NCI-H82 (cell line): Measurements from ENCODE around the gene RGS9BP.
"Not testable (repeated sequence)": the region's sequence is repeated elsewhere in the genome, so short reads cannot be mapped to it uniquely, and the experiment has no call there.

Source experiments
- DNase-seq: peaks from one replicate; lab custom pipeline; 2025; lab: John Stamatoyannopoulos, UW

RGS9BP gene

GRCh38 chr19:32695506-32695905, 19.9 kb downstream of the RGS9BP start:
- not testable (repeated sequence) for DNase-seq

GRCh38 chr19:32696771-32697170, 21.1 kb downstream of the RGS9BP start:
- not testable (repeated sequence) for DNase-seq

DNA sequence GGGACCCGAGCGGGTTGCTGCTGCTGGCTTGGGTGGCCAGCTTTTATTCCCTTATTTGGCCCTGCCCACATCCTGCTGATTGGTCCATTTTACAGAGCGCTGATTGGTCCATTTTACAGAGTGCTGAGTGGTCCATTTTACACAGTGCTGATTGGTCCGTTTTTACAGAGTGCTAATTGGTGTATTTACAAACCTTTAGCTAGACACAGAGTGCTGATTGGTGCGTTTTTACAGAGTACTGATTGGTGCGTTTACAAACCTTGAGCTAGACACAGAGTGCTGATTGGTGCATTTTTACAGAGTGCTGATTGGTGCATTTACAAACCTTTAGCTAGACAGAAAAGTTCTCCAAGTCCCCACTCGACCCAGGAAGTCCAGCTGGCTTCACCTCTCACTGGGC, 24.5 kb downstream of the RGS9BP start:
- not testable (repeated sequence) for DNase-seq

DNA sequence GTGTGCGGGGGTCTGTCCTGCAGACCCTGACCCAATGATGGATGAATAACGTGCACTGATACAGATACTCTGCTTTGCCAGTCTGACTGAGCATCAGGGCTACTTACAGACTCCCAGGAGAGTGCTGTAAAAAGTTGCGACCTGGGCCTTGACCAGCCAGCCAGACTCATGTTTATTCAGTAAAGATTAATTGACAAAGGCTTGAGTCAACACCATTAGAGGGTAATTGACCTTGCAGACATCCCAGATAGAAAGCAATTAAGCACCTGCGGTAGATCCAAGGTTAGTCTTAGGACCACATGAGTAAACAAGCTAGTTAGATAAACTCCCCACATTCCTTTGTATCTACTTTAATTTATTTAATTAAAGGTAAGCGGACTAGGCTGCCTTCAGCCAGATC, 26.4 kb downstream of the RGS9BP start:
- DNase-seq, result no peak

DNA sequence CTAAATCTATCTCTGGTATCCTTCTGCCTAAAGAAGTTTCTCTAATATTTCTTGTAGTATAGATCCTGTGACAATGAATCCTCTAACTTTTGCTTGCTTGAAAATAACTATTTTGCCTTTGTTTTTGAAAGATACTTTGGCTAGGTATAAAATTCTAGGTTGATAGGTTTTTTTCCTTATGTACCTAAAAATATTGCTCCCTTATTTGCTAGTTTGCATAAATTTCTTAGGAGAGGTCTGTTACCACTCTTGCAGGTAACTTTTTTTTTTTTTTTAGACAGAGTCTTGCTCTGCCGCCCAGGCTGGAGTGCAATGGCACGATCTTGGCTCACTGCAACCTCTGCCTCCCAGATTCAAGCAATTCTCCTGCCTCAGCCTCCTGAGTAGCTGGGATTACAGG, 28.4 kb downstream of the RGS9BP start:
- not testable (repeated sequence) for DNase-seq

GRCh38 chr19:32708457-32708856, 32.8 kb downstream of the RGS9BP start:
- DNase-seq, result no peak

- DNase-seq, result no peak
Observed at GRCh38 chr19:32709032-32709431, 33.4 kb downstream of the RGS9BP start.

DNA sequence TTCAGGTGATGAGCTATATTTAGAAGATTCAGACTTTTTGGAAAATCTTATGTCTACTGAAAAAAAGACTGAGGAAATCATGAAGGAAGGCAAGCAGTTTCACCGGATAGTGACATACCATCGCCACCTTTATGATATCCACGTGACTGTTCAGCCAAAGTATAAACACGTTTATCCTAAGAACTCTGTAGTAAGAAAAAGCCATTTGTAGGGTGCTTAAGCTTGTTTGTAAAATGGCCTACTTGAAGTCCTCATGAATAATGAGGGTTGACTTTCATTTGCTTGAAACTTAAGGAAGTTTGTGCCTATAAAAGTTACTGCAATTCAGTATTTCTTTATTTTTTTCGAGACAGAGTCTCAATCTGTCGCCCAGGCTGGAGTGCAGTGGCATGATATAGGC, 36.1 kb downstream of the RGS9BP start:
- DNase-seq, result no peak

- DNase-seq, result not testable (repeated sequence)
Observed at GRCh38 chr19:32716203-32716602, 40.6 kb downstream of the RGS9BP start.

DNA sequence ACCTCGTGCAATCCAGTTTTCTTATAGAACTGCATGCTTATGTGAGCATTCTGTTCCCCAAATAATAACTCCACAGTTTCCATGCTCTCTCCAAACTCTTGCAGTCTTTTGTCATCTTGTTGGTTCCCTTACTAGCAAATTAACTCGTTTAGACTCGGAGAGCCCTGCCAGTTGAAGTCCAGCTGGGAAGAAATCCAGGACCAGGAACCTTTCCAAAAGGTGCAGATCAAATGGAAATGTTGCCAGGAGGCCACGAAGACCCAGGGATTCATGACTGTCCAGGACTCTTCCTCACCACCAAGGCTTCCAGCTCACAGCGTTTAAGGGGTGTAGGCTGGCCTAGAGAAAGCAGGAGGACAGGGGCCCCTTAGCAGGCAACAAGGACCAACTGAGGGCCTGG, 41.8 kb downstream of the RGS9BP start:
- no peak for DNase-seq

DNA sequence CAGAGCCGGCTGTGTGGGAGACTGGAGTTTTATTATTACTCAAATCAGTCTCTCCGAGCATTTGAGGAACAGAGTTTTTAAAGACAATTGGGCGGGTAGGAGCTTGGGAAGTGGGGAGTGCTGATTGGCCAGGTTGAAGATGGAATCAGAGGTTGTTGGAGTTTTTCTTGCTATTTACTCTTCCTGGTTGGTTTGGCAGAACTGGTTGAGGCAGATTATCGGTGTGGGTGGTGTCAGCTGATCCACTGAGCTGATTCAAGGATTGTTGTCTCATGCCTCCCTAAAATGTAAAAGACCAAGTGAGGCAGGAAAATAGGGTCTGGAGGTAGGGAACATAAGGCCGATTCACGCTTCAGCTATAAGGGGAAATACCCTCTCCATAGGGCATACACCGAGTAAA, 42.6 kb downstream of the RGS9BP start:
- DNase-seq, result no peak

DNA sequence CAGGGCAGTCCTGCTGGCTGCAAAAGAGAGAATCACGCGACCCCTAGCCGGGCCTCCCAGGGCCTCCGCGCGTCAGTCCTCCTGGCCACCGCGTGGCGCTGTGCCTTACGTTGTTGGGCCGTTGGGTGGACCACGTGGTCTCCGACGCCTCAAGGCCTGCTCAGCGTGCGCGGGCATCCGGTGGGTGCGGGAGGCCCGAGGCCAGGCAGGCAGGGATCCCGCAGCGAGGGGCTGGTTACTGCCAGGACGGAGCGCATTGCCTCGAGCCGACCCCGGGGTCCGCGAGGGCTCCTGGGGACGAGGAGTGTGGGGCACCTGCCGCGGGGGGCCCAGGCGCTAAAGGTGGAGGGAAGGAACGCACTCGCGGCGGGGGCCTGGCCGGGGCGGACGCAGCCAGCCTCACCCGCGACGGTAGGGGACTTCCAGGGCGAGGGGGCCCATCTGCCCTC, 44.0 kb downstream of the RGS9BP start, which contains the start of gene TDRD12:
TSS of gene TDRD12 (plus strand) at position 157 of the 449 bp plus-strand sequence. CDS start 306 bp downstream, outside the sequence.
- no peak for DNase-seq

DNA sequence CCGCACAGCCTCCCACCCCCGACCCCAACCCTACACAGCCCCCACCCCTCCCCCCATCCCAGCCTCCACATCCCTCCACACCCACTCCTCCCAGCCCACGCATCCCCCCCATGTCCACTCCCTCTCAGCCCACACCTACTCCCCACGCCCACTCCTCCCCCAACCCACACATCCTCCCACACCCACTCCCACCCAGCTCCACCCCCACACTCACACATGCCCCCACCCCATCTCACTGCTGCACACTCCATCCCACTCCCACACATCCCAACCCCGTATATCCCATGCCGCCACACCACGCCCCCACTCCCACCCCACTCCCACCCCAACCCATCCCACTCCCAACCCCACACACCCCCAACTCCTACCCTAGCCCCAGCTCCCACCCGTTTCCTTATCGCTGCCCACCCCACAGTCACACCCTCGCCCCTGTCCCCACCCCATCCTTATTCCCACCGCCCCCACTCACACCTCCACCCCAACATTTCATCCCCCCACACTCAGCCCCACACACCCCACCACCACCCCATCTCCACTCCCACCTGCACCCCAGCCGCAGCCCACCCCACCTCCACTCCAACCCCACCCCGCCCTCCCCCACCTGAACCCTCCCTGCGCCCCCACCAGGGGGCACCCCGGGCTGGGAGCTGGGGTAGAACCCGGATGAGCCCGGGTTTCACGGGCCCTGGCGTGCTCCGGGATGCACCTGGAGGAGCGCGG, 44.7 kb downstream of the RGS9BP start:
- no peak for DNase-seq

DNA sequence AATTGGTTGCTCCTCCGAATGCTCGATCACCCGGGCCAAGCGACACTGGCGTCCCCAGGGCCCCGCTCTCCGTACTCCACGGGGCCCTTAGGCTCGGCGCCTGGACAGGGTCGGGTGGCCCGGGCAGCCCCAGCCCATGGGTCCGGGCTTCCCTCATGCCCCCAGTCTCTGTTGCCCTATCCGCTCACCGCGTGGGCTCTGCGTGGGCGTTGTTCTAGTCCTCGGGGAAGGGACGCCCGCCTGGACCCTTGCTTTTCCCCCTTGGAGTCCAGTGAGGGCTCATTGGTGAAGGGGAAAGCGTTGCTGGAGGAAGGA, 45.2 kb downstream of the RGS9BP start:
- DNase-seq, result no peak
